Parathyroid adenoma (tissue), 2 donors: ENCODE results near the gene DTD1.

ENCODE experiments used
- H2AFZ ChIP-seq: fragments of 300-600 bp; sonication (generic); one replicate; pipeline ENCODE4 v1.7.0; 2017; ENCODE audit warnings: antibody characterized with exemption, mild to moderate bottlenecking
- H3K27ac ChIP-seq: fragments of 300-600 bp; sonication (generic); one replicate; pipeline ENCODE4 v1.7.0; 2017
- H3K27me3 ChIP-seq: fragments of 300-600 bp; sonication (generic); one replicate; pipeline ENCODE4 v1.7.0; 2017; ENCODE audit warnings: low read length; ENCODE audit not compliant: control insufficient read depth, insufficient read depth
- H3K36me3 ChIP-seq: fragments of 300-600 bp; sonication (generic); one replicate; pipeline ENCODE4 v1.7.0; 2017; ENCODE audit warnings: low read length; ENCODE audit not compliant: control insufficient read depth, insufficient read depth
- H3K4me1 ChIP-seq: fragments of 300-600 bp; sonication (generic); one replicate; pipeline ENCODE4 v1.7.0; 2017; ENCODE audit warnings: control low read depth
- H3K4me2 ChIP-seq: fragments of 300-600 bp; sonication (generic); one replicate; pipeline ENCODE4 v1.7.0; 2017; ENCODE audit warnings: low read length
- H3K4me3 ChIP-seq: fragments of 300-600 bp; sonication (generic); one replicate; pipeline ENCODE4 v1.7.0; 2017; ENCODE audit warnings: low read depth, low read length
- H3K79me2 ChIP-seq: fragments of 300-600 bp; sonication (generic); one replicate; pipeline ENCODE4 v1.7.0; 2017; ENCODE audit warnings: control low read depth
- H3K9ac ChIP-seq: fragments of 300-600 bp; sonication (generic); one replicate; pipeline ENCODE4 v1.7.0; 2017; ENCODE audit warnings: mild to moderate bottlenecking
- H3K9me3 ChIP-seq: fragments of 300-600 bp; sonication (generic); one replicate; pipeline ENCODE4 v1.7.0; 2017; ENCODE audit warnings: low read length; ENCODE audit not compliant: control insufficient read depth
- TF ChIP-seq, protein P1 (sequence below): fragments of 300-600 bp; sonication (generic); IDR thresholded peaks from one replicate; pipeline ENCODE4 v1.7.0; 2017; ENCODE audit warnings: antibody characterized with exemption, mild to moderate bottlenecking
- donor health status: primary hyperparathyroidism.

DTD1 gene

GRCh38 chr20:18545566-18545965 lies 42.3 kb upstream of the DTD1 start:
- Histone ChIP-seq H2AFZ (no peak overlapping the region), H3K4me2 (no peak overlapping the region), H3K27ac (no peak overlapping the region), H3K79me2 (no peaks in the 10 kb centered on the region), H3K4me3 (no peak overlapping the region), H3K9ac (no peak overlapping the region), H3K9me3 (no peaks in the 10 kb centered on the region), H3K36me3 (no peaks in the 10 kb centered on the region), H3K27me3 (no peaks in the 10 kb centered on the region), H3K4me1 (no peaks in the 10 kb centered on the region)
- TF ChIP-seq, protein P1, sequence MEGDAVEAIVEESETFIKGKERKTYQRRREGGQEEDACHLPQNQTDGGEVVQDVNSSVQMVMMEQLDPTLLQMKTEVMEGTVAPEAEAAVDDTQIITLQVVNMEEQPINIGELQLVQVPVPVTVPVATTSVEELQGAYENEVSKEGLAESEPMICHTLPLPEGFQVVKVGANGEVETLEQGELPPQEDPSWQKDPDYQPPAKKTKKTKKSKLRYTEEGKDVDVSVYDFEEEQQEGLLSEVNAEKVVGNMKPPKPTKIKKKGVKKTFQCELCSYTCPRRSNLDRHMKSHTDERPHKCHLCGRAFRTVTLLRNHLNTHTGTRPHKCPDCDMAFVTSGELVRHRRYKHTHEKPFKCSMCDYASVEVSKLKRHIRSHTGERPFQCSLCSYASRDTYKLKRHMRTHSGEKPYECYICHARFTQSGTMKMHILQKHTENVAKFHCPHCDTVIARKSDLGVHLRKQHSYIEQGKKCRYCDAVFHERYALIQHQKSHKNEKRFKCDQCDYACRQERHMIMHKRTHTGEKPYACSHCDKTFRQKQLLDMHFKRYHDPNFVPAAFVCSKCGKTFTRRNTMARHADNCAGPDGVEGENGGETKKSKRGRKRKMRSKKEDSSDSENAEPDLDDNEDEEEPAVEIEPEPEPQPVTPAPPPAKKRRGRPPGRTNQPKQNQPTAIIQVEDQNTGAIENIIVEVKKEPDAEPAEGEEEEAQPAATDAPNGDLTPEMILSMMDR: no peak

- no peak overlapping the region for H2AFZ ChIP-seq
- H3K9ac ChIP-seq: no peak overlapping the region
- no peaks in the 10 kb centered on the region for H3K9me3 ChIP-seq
- TF ChIP-seq, protein P1: no peak
- H3K36me3 ChIP-seq: no peaks in the 10 kb centered on the region
- no peaks in the 10 kb centered on the region for H3K27me3 ChIP-seq
- no peaks in the 10 kb centered on the region for H3K4me1 ChIP-seq
- no peak overlapping the region for H3K27ac ChIP-seq
- H3K4me2 ChIP-seq: no peak overlapping the region
- H3K79me2 ChIP-seq: no peaks in the 10 kb centered on the region
- no peak overlapping the region for H3K4me3 ChIP-seq
Observed at GRCh38 chr20:18548465-18548864, 39.4 kb upstream of the DTD1 start.

DNA sequence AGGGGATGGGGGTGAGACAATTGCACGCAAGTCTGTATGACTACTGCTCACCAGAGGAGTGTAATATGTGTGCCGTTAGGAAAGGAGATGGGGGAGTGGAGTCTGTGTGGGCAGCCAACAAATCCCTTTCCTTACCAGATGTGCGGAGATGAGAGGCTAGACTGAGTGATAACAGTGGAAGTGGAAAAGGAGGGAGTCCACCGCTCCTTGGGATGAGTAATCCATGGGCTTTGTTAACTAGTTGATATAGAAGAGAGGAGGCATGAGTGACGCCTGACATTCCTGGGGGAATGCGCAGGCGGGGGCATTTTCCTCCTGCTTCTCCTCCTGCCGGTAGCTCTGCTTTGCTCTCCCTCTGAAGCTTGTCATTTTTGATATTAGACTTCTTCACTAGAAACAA lies 34.1 kb upstream of the DTD1 start:
- Histone ChIP-seq H3K27me3 (no peaks in the 10 kb centered on the region), H3K4me1 (no peaks in the 10 kb centered on the region), H3K79me2 (no peaks in the 10 kb centered on the region), H3K36me3 (no peaks in the 10 kb centered on the region), H3K4me2 (no peak overlapping the region), H3K27ac (no peak overlapping the region), H3K9ac (no peak overlapping the region), H3K4me3 (no peak overlapping the region), H2AFZ (no peak overlapping the region), H3K9me3 (no peaks in the 10 kb centered on the region)
- TF ChIP-seq, protein P1: no peak

DNA sequence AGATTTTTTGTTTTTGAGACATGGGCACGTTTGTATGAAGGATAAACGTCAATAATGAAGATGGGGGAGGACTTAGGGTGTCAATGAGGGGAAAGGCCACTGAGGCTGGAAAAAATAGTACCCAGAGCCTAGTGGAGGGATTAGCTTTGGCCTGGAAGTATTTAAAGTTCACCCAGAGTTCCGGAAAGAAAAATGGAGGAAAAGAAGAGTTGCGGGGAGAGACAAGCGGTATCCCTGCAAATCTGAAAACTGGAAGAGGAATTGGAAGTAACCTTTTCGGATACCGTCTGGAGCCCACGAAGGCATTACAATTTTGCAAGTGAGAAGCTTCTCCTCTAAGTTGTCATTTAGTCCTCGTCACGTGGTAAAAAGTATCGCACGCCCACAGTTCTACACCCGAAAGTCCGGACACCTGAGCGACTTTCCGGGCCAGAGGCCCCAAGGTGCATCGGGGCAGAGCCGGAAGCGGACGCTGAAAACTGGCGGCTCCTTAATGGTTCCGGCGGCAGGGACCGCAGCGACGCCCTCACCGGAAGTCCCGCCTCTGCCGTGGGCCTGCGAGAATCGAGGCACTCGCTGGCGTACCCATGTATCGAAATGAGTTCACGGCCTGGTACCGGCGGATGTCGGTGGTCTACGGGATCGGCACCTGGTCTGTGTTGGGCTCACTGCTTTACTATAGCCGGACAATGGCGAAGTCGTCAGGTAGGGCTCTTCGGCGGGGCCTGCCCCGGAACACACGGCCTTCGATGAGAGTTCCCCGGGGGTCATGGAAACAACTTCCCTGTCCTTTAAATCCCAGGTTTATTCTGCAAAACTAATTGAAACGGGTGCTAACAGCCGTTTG lies 20.7 kb upstream of the DTD1 start, which contains the start of gene SMIM26:
TSS of gene SMIM26 (plus strand) at position 541 of the 847 bp plus-strand sequence. CDS start at position 588, 47 bp downstream.
- peak within 1 kb of the TSS; percentile 72 for H2AFZ ChIP-seq
- H3K36me3 ChIP-seq: no peaks in the 10 kb centered on the region
- TF ChIP-seq, protein P1: no peak
- H3K79me2 ChIP-seq: no peaks in the 10 kb centered on the region
- no peaks in the 10 kb centered on the region for H3K4me1 ChIP-seq
- peak within 1 kb of the TSS; percentile 44 for H3K9ac ChIP-seq
- H3K4me3 ChIP-seq: peak within 1 kb of the TSS; percentile 96
- H3K4me2 ChIP-seq: peak within 1 kb of the TSS; percentile 83
- H3K9me3 ChIP-seq: no peaks in the 10 kb centered on the region
- H3K27me3 ChIP-seq: no peaks in the 10 kb centered on the region
- peak within 1 kb of the TSS; percentile 82 for H3K27ac ChIP-seq

GRCh38 chr20:18567739-18568091 lies 20.1 kb upstream of the DTD1 start:
- Histone ChIP-seq H3K27me3 (no peaks in the 10 kb centered on the region), H3K9me3 (no peaks in the 10 kb centered on the region), H2AFZ (peak overlapping the region; percentile 72), H3K79me2 (no peaks in the 10 kb centered on the region), H3K27ac (peak overlapping the region; percentile 82), H3K4me2 (peak overlapping the region; percentile 60), H3K4me3 (peak overlapping the region; percentile 96), H3K36me3 (no peaks in the 10 kb centered on the region), H3K4me1 (no peaks in the 10 kb centered on the region), H3K9ac (peak overlapping the region; percentile 44)
- TF ChIP-seq, protein P1: no peak
